NK-92 (cell line): ENCODE data around the gene PAX5.

Experiments
- DNase-seq: peaks from one replicate; lab custom pipeline; 2025; ENCODE audit not compliant: unreplicated experiment; lab: John Stamatoyannopoulos, UW

The PAX5 gene

DNA sequence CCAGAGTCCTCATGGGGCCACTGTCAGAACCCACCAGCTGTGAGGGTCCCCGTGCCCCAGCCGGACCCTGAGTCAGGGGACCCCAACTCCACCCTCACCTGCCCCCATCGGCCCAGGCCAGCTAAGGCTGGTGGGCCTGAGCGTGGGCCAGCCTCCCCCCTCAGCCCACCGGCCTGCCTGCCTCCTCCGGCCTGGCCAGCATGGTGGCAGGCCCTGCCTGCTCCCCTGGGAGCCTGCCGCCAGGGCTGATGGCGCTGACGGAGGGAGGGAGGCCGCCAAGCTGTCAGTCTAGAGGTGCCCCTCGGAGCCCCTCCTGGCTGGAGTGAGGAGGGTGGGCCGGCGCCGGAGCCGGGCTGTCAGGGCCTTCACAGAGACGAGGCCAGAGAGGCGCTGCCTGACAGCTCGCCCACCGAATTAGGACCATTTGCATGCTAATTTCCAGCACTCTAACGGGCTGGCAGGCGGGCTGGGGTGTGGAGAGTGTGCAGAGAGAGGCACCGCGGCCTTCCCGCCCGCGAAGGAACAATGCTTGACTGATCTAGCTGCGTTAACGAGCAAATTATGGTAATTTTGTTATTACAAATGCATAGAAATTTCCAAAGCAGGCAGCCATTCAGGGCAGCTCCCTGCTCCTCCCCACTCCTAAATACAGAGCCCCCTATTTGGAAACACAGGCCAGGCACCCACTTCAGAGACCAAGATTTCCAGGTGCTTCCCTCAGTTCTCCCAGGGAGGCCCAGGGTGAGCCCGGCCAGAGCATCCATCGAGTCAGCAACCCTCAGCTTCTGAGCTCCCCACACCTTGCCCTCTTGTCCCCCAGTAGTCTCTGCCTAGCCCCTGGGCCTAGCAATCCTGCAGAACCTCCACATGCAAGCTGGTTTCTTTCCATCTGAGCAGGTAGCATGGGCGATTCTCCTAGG lies 169.3 kb downstream of the PAX5 start:
- DNase-seq = no peak

DNA sequence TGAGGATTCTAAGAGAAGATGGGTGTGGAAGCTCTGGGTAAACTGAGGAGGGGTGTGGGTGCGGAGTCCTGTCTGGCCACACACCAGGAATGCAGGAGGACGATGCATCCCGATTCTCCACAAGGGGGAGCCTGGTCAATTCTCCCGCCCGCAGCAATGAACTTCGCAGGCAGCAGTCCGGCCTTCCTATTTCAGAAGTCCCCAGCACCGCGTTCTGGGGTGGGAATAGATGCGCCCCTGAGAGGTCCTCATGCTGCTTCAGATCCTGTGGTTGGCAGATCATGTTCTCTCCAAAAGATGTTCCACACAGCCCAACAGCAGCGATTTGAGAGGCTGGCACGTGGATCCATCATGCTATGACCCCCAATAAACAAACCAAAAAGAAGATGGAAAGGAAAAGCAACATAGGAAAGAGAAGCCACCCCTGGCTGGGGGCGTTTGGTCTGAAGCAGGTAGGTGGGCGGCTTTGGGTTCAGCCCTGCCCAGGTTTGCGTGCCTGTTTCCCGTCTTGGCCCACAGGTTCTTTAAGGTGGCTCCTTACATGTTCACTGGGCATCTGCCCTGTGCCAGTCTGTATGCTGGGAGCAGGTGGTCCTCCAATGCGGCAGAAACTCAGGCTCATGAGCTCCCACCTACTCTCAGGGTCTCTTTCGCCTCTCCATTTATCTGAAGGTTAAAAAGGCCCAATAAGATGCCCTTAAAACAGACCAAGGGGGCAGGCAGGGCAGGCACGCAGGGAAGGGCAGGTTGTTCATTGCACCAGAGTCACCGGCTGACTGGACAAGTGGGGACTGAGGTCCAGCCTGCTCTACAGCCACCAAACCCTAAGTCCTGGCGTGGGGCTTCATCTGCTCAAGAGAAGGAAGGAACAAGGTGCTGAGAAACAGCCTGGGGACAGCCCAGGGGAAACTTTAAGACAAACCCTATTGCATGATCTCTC lies 171.6 kb downstream of the PAX5 start:
- no peak for DNase-seq

DNA sequence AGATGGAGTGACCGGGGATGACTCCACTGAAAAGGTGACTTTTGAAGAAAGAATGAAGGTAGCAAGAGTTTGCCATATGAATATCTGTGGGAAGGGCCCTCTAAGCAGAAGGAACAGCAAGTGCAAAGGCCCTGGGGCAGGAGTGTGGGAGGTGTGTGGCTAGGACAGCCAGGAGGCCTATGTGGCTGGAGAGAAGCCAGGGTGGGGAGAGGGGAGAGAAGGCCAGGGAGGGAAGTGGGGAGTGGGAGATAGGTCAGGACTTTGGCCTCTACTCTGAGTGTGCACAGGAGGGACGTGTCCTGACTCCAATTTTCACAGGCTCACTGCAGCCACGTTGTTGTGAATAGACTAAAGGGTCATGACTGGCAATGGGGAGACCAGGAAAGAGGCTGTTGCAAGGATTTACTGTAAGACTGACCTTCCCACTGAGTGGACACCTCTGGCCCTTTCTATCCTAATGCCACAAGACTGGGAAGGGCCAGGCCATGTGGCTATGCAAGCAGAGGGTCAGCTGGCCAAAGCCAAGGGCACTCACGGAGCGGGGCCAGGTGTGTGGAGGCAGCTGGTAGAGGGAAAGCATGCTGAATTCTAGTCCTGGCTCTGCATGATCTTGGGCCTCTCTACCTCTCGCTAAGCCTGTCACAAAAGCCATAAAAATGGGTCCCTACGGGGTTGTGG lies 172.4 kb downstream of the PAX5 start:
- DNase-seq = no peak

- DNase-seq = no peak
Observed at GRCh38 chr9:36858805-36859375, 175.2 kb downstream of the PAX5 start.

DNA sequence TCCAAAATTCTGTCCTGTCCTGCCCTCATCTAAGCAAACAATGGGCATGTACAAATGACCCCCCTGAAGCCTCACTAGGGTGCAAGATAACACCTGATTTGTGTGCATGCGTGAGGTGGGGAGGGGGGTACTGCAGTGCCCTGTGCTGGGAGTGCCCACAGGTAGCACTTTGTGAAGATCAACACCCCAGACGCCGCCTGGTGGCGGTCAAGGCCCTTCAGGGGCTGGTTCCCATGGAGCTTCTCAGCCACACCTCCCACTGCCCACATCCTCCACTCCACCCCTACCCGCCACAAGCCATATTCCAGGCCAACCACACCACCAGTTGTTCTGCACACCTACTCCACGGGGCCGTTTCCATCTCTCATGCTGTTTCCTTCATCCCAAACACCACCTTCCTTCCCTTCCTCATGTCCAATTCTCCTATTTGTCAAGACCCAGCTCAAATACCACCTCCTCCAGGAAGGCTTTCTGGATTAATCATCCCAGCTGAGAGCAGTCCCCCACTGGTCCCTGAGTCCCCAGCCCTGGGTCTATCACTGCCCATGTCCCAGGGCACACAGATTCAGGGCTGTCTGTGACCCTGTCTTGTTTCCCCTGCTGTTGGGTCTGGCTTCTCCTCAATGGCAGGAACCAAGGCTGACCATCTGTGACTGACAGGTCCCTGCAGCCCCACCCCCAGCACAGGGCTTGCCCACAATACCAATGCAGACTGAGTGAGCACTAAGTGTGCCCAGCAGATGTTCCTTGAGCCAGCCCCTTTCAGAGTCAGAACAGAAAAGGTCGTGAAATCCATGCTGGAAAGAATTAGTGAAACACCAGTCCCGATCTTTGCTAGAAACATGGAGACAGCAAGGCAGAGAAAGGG lies 178.4 kb downstream of the PAX5 start:
- no peak for DNase-seq

GRCh38 chr9:36854751-36855150 lies 179.3 kb downstream of the PAX5 start:
- no peak for DNase-seq

DNA sequence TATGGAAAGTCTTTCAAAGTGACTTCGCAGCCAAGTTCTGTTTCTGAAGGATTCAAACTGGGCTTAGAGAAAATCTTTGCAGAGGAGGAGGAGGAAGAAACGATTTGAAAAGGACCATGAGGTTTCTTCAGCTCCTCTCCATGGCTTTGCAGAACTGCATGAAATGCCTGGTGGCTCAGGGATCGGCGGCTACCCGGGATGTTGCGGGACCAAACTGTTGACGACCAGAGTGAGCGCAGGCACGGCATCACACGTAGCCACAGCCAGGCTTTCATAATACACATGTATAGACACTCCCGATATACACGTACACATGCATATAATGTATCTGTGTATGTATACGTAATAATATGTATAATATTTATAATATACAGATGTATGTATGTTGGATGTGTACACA lies 180.0 kb downstream of the PAX5 start:
- DNase-seq = no peak

DNA sequence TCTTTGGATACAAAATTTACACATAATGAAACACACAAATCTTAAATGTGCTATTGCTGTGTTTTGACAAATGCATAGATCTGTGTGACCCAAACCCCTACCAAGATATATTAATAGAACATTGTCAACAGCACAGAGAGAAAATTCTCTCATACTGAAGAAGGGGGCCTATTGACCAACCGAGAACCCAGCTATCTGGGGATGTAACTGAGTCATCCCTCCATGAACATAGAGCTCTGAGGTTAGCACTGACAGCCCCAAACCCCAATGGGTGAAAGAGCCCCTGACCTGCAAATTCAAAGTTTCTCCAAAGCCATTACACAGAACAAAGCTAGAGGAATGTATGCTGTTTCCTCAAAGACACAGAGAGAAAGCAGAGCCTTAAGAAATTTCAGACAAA lies 180.8 kb downstream of the PAX5 start:
- DNase-seq = no peak

DNA sequence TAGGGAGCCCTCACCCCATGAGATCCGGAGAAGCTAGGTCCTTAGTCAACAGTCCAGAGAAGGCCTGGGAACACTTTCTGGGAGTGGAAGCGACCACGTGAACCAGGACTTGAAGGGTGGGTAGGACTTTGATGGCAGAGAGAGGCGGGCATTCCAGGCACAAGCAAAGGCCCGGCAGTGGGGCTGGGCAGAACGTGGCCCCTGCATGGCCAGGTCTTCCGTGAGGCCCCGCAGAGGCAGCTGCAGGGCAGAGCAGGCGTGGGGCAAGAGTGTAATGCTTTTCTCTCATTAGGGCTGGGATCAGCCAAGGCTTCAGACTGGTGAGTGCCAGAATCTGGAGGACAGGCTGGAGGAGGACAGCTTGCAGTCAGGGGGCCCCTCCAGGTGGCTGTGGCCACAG lies 184.1 kb downstream of the PAX5 start:
- DNase-seq = no peak

GRCh38 chr9:36848946-36849345 lies 185.1 kb downstream of the PAX5 start:
- no peak for DNase-seq

DNA sequence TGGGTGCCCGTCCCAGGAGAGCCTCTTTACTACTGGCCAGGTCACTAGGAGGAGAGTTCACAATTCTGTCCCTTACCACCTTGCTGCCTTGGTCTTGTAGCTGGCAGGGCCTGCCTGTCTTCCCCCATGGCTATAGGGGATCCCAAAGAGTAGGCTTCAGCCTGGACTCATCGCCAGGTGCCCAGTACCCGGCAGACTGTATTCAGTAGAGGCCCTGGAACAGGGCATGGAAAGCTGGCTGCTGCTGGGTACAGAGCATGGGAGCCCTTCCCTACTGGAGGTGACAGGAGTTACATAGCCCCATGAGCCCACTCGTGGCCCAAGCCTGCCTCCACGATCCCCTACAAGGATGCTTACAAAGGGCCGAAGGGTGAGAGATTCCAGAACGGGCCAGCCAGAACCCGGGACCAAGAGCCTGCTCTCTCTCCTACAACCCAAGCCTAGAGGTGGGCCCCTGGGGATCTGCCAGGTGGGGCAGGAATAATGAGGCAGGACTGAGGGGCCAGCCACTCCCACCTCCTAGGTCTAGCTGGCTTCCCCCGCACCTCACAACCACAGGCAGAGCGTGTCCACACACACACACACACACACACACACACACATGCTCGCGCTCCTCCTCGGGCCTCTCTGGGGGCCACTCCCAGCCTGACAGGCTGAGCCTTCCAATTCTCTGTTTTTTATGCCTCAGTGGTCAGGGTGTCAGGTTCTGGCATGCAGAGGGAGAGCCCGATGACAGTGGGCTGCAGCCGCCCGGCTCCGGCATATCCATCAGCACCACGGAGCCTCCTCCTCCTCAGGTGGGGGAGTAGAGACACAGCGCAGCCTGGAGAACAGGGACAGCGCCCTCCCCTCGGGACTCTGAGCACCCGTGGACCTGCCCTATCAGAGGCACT lies 186.0 kb downstream of the PAX5 start:
- no peak for DNase-seq

DNA sequence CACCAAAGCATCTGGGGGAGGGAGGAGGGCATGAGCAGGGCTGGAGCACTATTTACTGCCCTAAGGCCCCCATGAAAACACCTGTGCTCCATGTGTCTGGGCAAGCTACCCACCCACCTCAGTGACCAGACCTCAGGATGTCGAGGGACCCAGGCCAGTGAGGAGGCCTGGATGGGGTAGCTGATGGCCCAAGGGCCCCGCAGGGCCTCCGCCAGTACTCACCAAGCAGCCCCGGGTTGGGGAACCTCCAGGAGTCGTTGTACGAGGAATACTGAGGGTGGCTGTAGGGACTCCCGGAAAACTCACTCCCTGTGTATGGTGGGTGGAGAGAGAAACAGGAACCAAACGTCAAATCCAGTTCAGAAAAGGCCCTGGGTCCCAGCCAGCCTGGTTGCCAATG lies 187.4 kb downstream of the PAX5 start:
- DNase-seq = no peak

DNA sequence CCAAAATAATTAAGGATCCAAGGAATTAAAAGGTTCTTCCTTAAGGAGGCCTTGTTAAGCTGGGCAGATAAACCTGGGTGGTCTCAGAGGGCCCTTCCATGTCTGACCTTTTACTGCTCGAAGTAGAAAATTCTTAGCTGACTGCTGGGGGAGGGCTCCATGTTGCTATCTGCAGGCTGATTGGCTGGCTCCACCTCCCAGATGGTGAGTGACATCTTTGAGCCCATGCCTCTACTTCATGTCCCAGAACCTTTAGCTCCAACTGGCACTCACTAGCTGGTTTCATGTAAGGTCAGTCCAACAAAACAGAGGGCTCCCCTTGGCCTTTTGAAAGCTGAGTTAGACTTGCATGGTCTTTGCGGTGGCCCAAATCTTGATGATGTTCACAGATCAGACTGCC lies 188.2 kb downstream of the PAX5 start:
- DNase-seq = no peak

- no peak for DNase-seq
Observed at GRCh38 chr9:36844961-36845360, 189.1 kb downstream of the PAX5 start.

DNA sequence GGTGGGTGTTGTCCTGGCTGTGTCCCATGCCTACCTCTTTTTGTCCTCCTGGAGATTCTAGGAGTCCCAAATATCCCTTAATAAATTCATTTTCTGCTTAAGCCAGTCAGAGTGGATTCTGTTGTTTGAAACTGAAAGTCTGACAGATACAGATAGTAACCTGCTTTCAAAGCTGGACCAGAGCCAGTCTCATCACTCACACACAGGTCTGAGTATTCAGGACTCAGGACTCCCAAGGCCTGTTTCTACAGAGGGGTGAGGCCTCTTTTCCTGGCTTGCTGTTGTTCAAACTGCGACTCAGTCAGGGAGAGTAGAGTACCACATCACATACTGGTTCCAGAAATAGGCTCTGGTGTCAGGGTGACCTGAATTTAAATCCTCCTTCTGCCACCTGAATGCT lies 190.1 kb downstream of the PAX5 start:
- no peak for DNase-seq

GRCh38 chr9:36842560-36843530 lies 191.2 kb downstream of the PAX5 start:
- DNase-seq = no peak

GRCh38 chr9:36840898-36841536 lies 193.1 kb downstream of the PAX5 start:
- no peak for DNase-seq
